Amniotic epithelial cell (primary cell): ENCODE results near the gene MXRA5.
"Not testable (repeated sequence)": the region's sequence is repeated elsewhere in the genome, so short reads cannot be mapped to it uniquely, and the experiment has no call there.

Experiments
- DNase-seq: peaks from one replicate; pipeline ENCODE4 v3.0.0-alpha.2; 2010; ENCODE audit warnings: low read depth

MXRA5 gene

GRCh38 chrX:3346501-3347259 lies at the start of gene MXRA5:
Gene MXRA5, minus strand, starts transcription at chrX:3346652. Its CDS starts 2,819 bp downstream, at chrX:3343833.
- DNase-seq, result no peak

DNA sequence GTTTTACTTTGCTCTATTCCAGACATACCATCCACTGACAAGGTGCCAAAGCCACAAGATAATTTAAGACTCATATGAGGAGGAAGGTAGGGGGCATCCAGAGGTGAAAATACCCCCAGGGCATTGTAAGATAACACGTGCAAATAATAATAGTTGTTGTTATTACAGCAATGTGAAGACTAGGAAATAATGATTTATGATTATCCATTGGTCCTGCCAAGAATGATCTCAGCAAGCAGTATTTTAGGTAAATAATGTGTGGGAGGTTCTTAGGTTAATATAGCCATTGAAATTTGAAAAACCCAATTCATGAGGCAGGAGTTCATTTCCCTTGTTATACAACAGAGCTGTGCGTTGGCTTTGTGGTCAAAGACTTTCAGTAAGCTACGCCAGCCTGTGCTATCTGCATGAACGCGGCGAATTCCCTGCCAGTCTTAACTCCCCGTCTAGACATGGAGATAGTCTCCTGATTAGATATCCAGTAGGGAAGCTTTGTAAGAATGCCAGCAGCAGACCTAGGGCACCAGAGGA lies 47.2 kb upstream of the MXRA5 start:
- peak; percentile 50 for DNase-seq

DNA sequence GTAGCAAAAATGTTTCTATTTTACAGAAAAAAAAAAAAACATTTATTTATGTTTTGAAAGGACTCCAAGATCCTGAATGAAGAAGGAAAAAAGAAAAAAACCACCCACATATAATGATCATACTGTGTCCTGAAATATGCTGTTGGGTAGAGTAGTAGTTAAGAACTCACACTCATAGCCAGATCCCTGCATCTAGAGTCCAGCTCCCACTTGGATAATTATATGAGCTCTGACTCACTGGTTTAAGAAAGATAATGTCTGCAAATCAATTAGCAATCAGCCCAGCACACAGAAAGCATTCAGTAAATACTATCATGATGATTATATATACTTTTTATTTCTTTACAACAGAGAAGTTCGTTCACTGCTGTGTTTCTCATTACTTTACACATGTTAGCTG lies 46.7 kb upstream of the MXRA5 start:
- peak; percentile 1 for DNase-seq

GRCh38 chrX:3388457-3388856 lies 42.0 kb upstream of the MXRA5 start:
- no peak for DNase-seq

GRCh38 chrX:3384327-3384726 lies 37.9 kb upstream of the MXRA5 start:
- peak; percentile 7 for DNase-seq

DNA sequence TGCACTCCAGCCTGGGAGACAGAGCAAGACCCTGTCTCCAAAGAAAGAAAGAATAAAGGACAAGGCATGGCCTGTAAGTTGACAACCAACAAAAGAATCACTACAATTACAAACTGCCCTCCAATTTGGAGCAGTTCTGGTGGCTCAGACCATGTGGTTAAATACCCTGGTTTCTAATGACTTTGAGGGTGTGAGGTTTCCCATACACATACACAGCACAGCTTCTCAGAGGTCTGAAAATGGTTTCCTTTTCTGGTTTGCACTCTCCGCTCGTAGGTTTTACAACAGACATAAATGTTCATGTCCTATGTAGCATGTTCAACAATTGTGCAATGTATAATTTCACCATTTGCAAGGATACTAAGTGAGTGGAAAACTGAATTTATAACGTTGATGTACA lies 34.2 kb upstream of the MXRA5 start:
- DNase-seq, result no peak

GRCh38 chrX:3379111-3379510 lies 32.7 kb upstream of the MXRA5 start:
- no peak for DNase-seq

- no peak for DNase-seq
These were observed 31.7 kb upstream of the MXRA5 start for GRCh38 chrX:3378156-3378555.

DNA sequence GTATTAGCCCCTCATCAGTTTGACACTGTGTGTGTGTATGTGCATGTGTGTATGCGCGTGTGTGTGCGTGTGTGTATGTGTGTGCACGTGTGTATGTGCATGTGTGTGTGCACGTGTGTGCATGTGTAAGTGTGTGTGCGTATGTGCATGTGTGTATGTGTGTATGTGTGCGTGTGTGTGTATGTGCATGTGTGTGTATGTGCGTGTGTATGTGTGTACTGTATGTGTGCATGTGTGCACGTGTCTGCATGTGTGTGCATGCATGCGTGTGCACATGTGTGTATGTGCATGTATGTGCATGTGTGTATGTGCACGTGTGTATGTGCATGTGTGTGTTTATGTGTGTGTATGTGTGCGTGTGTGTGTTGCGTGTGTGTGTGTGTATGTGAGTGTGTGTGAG lies 31.1 kb upstream of the MXRA5 start:
- no peak for DNase-seq

- not testable (repeated sequence) for DNase-seq
These were observed 29.5 kb upstream of the MXRA5 start for GRCh38 chrX:3375878-3376508.

DNA sequence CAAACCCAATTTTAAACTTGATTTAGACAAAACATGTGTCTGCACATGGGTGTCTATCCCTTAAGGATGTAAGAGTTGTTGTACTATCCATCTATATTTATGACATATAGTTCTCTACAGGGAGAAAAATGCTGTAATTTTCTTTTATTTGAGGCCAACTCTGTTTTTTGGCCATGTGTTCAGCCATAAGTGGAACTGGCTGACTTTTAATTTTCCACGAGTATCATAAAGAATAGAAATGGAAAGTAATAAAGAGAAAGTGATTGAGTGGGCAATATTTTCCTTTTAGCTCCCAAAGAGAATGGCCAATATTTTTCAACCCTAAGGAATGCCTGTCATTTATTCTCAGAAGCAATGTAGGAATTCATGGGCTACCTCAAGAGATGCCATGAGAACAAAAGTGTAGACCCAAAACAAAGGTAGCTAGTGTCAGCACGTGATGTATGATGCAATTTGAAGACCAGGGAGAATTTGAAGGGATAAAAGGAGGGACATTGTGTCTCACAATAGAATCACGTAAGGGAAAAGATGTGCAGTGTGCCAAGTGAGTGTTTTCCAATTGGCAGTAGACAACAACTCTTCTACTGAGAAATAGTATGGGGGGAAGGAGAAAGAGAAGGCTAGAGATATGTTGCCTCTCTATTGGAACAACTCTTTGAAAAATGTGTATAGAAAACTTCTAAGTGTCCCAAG lies 27.8 kb upstream of the MXRA5 start:
- no peak for DNase-seq

DNA sequence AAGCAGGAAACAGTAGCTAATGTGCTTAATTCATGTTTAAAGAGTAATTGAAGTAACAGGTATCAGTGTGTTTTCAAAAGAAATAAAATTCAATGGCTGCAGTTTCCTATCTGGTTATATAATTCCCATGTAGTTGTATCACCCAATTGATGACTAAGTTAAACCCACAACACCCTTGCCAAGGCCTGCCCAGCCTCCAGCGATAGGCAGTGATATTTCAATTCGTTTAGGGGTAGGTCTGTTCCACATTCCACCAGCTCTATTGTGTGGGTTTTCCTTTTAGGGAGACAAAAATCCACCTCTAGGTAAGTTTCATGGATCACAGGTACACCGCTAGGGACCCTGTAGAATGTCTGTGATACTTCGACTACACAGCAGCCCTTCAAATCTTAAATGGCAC lies 24.7 kb upstream of the MXRA5 start:
- DNase-seq, result no peak

- no peak for DNase-seq
These were observed 24.2 kb upstream of the MXRA5 start for GRCh38 chrX:3370656-3371055.

DNA sequence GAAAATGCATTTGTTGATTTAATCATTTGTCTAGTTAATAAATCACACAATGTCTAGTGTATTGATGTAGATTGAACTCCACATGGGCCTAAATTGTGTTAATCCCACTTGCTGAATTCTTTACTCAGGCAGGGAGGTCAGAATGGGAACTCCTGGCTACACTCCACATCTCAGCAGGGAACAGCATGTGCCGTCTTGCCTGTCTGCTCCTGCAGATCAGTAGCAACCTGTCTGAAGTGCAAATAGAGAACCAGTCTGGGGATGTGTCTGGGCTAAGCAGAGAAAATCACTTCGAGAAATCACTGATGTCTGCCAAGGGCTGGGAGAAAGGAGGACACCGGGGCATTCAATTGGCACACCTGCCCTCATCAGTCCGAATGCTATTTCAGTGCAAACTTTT lies 16.5 kb upstream of the MXRA5 start:
- DNase-seq, result no peak

DNA sequence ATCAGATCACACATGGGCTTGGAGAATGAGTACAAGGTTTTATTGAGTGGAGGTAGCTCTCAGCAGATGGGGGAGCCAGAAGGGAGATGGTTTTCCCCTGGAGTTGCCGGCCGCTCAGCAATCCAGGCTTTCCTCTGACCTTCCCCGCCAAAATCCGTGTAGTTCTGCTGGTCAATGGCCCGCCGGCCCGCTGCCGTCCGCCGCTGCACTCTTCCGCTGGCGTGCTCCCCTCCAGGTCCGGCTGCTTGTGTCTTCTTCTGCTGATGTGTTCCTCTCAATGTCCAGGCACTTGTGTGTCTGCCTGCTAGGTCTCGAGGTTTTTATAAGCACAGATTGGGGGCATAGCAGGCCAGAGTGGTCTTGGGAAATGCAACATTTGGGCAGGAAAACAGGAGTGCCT lies 14.4 kb upstream of the MXRA5 start:
- no peak for DNase-seq

- not testable (repeated sequence) for DNase-seq
These were observed 6.3 kb upstream of the MXRA5 start for GRCh38 chrX:3352741-3353140.

DNA sequence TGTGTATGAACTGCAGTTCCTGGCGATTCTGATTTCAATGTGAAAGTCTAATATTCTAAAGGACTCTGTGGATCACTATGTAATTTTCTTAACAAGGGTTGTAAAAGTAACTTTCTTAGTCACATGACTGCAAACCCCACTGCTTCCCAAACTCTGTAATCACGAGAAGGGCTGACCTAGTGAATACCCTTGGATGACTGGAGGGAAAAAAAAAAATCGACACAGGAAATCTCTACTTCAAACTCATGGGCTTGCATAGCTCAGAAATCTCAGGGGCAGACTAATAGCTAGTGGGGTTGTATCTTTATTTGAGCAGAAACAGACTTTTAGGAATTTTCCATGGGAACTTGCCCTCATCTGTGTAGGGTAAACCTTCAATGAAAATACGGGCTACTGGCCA lies 4.8 kb upstream of the MXRA5 start:
- no peak for DNase-seq

DNA sequence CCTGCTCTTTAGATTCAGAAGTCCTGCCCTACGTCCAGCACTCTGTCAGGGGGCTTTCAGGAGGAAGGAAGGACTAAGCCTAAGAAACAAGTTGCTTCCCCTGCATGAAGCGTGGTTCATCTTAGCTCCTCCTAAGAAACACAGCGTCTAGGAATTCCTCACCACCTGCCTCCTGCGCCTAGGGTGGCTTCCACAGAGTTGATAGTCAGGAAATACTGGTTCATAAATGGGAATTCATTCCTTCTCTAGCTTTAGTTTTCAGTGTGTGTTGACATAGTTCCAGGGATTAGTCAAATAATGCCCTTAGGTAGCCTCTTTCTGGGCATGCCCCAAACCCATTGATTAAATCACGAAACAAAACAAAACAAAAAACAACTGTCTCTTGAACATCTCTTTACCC lies 1.7 kb upstream of the MXRA5 start:
- DNase-seq, result no peak

DNA sequence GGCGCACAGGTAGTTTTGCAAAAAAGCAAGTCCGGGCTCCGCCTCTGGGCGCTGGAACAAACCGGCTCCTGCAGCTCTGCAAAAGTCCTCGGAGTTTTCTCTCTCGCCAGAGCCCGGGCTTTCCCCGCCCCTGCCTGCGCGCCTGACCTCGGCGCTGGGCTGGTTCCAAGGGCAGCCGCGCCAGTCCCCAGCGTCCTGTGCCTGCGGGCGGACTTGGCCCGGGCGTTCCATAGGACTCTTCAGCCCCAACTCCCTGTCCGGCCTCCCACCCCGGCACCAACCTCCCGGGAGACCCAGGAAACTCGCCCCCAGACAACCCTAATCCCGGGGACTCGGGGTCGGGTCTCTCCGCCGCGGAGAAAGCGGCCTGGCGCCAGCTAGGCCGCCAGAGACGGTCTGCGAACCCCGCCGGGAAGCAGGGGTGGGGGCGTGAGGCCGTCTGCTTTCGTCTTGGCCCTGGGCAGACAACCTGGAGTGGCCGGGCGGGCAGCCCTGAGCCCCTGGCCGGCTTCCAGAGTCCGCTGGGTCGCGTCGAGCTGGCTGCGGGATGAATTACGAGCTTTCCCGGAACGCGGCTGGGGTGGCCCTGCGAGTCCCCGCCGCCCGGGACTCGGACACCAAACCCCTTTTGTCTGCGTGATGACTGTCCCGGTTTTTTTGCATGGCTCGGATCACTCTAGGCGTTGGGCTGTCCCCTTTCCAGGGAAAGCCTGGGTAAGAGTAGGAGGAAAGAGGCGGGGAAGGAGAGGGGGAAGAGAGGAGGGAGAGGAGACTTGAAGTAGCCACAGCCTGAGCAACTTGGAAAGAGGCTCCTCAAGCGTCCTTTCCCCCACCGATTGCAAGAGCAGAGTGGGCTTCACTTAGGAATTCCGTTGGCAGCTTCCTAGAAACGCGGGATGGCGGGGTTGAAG lies 916 bp downstream of the MXRA5 start:
- no peak for DNase-seq

DNA sequence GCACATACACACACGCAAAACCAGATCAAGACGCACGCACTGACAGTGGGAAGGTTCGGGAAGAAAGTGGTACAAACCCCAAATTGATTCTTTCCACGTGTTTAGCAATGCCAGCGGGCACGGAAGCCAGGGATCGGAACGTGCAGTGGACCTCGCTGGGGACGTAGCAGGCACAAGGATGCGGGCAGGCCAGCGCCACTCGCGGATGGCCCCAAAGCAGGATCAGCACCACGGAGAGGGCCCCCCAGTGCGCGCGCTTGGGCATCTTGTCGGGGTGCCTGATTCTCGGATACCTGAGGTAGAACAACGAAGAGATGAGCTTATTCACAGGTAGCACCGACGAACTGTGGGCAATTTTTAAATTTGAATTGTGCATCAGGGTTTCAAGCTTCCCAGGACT lies 2.9 kb downstream of the MXRA5 start:
- not testable (repeated sequence) for DNase-seq

DNA sequence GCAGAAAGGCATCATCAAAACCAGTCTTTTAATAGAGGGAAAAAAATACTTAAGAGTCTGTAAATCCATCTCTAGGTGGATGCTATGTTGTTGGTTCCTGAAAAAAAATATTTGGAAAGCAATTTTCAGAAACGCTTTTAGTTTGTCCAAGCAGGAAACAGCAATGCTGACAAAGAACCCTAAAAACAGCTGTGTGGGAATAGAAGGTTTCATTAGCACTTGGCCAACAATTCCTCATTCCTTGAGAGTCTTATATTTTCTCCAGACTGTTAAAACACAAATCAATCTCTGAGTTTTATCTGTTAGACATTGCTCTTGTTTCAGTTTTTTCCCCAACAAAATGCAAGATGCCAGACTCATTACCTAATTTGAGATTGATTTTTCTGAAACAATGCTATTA lies 6.4 kb downstream of the MXRA5 start:
- DNase-seq, result no peak

DNA sequence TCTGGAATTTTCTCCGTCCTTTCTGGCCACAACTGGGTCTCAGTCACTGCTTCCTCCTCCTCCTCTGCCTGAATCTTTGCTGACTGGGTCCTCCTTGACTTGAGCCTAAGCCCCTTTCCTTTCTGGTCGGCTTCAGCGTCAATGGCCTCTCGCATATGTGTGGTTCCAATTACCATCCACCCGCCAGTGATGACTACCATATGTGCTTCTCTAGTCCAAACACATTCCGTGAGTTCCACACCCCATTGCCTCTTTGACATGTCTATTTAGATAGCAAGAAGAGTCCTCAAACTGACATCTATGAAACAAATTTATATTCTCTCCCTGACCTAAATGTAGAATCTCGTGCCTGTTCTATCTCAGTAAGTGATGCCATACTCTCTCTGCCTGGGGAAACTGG lies 19.8 kb downstream of the MXRA5 start:
- DNase-seq, result no peak
